Activated CD4-positive, alpha-beta T cell treated with anti-CD3 and anti-CD28 coated beads for 4 hours (primary cell): ENCODE data around the gene ICAM3.

Source experiments
- DNase-seq, 2 donors: peaks; one replicate each; pipeline ENCODE4 v3.0.0-alpha.2; 2020

Gene ICAM3

DNA sequence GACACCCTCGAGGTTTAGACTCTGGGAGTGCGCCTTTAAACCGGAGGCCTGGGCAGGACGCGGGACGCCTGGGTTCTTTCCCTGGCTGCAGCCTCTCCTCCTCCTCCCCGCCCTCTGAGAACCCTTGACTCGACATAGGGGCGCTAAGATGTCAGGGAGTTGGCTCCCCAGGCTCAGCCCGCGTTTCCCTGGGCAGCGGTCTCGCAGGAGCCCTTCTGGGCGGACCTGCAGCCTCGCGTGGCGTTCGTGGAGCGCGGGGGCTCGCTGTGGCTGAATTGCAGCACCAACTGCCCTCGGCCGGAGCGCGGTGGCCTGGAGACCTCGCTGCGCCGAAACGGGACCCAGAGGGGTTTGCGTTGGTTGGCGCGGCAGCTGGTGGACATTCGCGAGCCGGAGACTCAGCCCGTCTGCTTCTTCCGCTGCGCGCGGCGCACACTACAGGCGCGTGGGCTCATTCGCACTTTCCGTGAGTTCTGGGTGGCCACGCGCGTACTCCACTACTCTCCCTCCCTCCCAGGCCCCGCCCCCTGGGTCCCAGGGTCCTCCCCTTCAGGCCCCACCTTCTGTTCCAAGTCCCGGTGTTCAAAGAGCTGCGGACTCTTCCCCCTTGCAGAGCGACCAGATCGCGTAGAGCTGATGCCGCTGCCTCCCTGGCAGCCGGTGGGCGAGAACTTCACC, 48.4 kb downstream of the ICAM3 start:
- DNase-seq: peak; percentile 54 to 62

DNA sequence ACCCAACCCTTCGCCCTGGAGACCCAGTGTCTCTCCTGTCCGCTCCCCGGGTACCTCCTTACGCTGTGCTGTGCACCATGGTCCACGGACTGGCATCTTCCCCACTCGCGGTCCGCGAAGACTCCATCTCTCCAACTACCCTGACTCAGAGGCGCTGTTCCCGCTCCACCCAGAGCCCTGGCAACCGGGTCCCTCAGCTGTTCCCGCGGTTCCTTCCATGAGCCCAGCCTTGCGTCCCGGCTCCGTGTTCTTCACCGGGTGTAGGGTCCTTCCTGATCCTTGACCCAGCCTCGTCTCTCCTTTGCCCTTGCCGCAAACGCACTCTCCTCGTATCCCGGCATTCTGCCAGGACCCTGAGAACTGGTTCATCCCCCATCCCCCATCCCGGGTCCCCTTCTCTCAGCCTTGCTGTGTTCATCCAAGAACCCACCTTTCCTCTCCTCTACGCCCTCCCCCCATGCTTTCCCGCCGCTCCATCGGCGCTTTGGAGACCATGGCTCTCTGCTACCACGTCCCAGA, 49.0 kb downstream of the ICAM3 start:
- DNase-seq: no peak

DNA sequence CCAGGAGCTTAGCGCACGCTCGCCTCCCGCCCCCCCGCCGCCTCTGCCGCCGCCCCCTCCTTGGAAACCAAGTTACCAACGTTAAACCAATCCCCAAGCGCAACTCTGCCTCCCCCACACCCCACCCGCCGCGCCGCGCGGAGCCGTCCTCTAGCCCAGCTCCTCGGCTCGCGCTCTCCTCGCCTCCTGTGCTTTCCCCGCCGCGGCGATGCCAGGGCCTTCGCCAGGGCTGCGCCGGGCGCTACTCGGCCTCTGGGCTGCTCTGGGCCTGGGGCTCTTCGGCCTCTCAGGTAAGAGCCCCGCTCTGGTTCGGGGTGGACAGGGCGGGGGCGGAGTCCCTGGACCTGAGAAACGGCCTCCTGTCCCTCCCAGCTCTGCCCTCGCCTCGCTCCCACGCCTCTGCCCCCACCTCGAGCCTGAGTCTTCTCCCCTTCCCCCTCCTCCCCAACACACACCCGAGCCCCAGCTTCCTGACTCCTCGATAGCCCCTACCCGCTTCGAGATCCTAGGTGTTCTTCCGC, 49.5 kb downstream of the ICAM3 start, which contains the start of gene ICAM5:
Gene ICAM5, plus strand, starts transcription at position 117 of the 521 bp plus-strand sequence. Its CDS starts 92 bp downstream, at position 209.
- peak; percentile 65 to 71 for DNase-seq

DNA sequence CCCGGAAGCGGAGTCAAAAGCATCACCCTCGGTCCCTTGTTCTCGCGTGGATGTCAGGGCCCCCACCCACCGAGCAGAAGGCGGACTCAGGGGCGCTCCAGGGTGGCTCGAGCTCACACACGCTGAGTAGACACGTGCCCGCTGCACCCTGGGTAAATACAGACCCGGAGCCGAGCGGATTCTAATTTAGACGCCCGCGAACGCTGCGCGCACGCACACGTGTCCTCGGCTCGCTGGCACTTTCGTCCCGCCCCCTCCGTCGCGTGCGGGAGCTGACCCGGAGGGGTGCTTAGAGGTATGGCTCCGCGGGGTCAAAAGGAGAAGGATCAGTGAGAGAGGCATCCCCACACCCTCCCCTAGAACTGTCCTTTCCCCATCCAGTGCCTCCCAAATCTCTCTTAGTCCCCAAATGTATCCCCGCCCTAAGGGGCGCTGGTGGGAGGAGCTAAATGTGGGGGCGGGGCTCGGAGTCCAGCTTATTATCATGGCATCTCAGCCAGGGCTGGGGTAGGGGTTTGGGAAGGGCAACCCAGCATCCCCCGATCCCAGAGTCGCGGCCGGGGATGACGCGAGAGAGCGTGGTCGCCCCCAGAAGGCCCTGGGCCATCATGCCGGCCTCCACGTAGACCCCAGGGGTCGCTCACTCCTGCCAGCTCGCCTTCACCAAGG, 50.1 kb downstream of the ICAM3 start:
- peak; percentile 54 to 63 for DNase-seq

DNA sequence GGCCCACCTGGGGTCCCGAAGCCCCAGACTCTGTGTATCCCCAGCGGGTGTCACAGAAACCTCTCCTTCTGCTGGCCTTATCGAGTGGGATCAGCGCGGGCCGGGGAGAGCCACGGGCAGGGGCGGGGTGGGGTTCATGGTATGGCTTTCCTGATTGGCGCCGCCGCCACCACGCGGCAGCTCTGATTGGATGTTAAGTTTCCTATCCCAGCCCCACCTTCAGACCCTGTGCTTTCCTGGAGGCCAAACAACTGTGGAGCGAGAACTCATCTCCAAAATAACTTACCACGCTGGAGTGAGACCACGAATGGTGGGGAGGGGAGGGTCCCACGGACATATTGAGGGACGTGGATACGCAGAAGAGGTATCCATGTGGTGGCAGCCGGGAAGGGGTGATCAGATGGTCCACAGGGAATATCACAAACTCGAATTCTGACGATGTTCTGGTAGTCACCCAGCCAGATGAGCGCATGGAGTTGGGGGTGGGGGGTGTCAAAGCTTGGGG, 50.7 kb downstream of the ICAM3 start:
- DNase-seq: peak; percentile 36 to 41

DNA sequence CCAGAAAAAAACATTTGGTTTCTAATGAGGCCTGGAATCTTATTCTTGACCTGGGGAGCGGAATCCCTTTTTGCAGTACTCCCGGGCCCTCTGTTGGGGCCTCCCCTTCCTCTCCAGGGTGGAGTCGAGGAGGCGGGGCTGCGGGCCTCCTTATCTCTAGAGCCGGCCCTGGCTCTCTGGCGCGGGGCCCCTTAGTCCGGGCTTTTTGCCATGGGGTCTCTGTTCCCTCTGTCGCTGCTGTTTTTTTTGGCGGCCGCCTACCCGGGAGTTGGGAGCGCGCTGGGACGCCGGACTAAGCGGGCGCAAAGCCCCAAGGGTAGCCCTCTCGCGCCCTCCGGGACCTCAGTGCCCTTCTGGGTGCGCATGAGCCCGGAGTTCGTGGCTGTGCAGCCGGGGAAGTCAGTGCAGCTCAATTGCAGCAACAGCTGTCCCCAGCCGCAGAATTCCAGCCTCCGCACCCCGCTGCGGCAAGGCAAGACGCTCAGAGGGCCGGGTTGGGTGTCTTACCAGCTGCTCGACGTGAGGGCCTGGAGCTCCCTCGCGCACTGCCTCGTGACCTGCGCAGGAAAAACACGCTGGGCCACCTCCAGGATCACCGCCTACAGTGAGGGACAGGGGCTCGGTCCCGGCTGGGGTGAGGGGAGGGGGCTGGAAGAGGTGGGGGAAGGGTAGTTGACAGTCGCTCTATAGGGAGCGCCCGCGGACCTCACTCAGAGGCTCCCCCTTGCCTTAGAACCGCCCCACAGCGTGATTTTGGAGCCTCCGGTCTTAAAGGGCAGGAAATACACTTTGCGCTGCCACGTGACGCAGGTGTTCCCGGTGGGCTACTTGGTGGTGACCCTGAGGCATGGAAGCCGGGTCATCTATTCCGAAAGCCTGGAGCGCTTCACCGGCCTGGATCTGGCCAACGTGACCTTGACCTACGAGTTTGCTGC, 52.4 kb downstream of the ICAM3 start, which contains the start of gene ICAM4:
Gene ICAM4, plus strand, starts transcription at position 153 of the 935 bp plus-strand sequence. Its CDS starts 58 bp downstream, at position 211.
- DNase-seq: peak; percentile 25 to 38

DNA sequence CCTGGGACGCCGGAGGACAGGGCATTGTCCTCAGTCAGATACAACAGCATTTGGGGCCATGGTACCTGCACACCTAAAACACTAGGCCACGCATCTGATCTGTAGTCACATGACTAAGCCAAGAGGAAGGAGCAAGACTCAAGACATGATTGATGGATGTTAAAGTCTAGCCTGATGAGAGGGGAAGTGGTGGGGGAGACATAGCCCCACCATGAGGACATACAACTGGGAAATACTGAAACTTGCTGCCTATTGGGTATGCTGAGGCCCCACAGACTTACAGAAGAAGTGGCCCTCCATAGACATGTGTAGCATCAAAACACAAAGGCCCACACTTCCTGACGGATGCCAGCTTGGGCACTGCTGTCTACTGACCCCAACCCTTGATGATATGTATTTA, 54.0 kb downstream of the ICAM3 start:
- no peak for DNase-seq

DNA sequence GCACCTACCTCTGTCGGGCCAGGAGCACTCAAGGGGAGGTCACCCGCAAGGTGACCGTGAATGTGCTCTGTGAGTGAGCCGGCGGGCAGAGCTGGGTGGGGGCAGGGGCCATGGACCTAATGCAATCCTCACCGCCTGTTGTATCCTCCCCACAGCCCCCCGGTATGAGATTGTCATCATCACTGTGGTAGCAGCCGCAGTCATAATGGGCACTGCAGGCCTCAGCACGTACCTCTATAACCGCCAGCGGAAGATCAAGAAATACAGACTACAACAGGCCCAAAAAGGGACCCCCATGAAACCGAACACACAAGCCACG, 54.5 kb downstream of the ICAM3 start:
- DNase-seq: no peak

DNA sequence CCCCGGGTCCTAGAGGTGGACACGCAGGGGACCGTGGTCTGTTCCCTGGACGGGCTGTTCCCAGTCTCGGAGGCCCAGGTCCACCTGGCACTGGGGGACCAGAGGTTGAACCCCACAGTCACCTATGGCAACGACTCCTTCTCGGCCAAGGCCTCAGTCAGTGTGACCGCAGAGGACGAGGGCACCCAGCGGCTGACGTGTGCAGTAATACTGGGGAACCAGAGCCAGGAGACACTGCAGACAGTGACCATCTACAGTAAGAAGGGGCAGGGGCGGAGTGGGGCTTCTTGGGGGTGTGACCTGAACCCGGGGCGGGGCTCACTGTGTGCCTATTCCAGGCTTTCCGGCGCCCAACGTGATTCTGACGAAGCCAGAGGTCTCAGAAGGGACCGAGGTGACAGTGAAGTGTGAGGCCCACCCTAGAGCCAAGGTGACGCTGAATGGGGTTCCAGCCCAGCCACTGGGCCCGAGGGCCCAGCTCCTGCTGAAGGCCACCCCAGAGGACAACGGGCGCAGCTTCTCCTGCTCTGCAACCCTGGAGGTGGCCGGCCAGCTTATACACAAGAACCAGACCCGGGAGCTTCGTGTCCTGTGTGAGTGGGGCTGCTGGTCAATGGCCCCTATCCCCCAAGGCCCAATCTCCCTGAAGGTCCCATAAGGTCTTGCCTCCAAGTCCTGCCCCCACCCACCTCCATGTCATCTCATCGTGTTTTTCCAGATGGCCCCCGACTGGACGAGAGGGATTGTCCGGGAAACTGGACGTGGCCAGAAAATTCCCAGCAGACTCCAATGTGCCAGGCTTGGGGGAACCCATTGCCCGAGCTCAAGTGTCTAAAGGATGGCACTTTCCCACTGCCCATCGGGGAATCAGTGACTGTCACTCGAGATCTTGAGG, 55.1 kb downstream of the ICAM3 start:
- DNase-seq: no peak
